Fibroblast of skin of right biceps (primary cell): ENCODE measurements around the gene KRT86.
"Not testable (repeated sequence)": the region's sequence is repeated elsewhere in the genome, so short reads cannot be mapped to it uniquely, and the experiment has no call there.

Source experiments
- DNase-seq: peaks from one replicate; pipeline ENCODE4 v3.0.0-alpha.2; 2013

Gene KRT86

GRCh38 chr12:52295663-52296062, 21.2 kb downstream of the KRT86 start:
- DNase-seq: no peak

- no peak for DNase-seq
Observed at GRCh38 chr12:52296572-52297215, 22.2 kb downstream of the KRT86 start.

GRCh38 chr12:52298677-52299190, 24.3 kb downstream of the KRT86 start:
- DNase-seq: no peak

- DNase-seq: no peak
Observed at GRCh38 chr12:52300796-52301691, 26.6 kb downstream of the KRT86 start.

GRCh38 chr12:52301721-52302120, 27.3 kb downstream of the KRT86 start:
- DNase-seq: not testable (repeated sequence)

- DNase-seq: not testable (repeated sequence)
Observed at GRCh38 chr12:52302242-52302914, 27.9 kb downstream of the KRT86 start.

GRCh38 chr12:52304941-52305411, 30.5 kb downstream of the KRT86 start:
- DNase-seq: peak; percentile 25

DNA sequence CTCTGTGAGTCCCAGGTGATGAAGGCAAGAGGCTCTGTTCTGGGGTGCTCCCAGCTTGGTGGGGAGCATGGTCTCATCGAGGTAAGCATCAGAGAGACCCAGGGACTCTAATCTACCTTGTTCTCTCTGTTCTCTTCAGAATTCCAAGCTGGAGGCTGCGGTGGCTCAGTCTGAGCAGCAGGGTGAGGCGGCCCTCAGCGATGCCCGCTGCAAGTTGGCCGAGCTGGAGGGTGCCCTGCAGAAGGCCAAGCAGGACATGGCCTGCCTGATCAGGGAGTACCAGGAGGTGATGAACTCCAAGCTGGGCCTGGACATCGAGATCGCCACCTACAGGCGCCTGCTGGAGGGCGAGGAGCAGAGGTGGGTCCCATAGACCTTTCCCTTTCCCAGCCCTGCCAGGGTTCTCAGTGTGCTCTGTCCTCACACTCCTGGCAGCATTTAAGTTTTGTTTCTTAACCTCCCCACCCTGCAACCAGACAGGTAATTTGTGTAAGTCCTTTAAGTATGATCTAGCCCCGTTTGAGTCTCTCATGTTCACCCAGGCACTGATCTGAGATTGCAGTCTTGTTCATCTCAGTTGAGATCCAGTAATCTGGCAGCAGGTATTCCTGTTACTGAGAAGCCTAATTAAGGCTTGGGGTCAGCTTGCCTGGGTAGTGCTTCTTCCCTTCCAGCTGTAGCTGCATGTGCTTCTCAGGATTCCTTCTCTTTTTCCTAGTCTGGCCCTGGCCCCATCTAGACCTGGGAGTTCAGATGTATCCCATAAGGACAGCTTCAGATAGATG, 31.7 kb downstream of the KRT86 start:
- DNase-seq: no peak

GRCh38 chr12:52306731-52307130, 32.3 kb downstream of the KRT86 start:
- no peak for DNase-seq

GRCh38 chr12:52307836-52308805, 33.7 kb downstream of the KRT86 start:
- peak; percentile 45 for DNase-seq

- DNase-seq: no peak
Observed at GRCh38 chr12:52308806-52309425, 34.5 kb downstream of the KRT86 start.

DNA sequence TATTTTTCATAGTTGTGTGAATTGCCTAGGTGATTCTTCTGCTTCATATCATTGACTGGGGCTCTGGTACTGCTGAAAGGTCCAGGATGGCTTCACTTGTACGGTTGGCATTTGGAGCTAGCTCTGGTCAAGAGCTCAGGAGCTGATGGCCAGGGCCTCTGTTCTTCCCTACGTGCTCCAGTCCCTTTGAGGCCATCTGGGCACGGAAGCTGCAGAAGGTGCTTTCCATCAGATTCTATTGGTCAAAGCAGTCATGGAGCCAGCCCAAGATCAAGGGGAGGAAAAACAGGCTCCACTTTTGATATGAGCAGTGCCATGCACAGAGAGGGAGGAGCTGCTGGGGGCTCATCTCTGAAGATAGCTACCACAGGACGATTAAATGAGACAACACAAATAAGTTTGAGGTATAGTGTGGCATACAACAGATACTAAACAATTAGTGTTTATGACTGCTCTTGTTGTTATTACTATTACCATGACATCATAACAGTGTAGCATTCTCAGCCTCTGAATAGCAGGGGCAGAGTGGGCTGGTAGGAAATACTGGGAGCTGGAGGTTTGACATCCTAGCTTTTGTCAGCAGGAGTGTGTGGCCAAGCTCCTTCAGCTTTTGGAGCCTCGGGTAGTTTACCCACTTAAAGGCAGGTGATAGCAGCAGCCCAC, 36.3 kb downstream of the KRT86 start:
- DNase-seq: peak; percentile 16

GRCh38 chr12:52311285-52311648, 36.8 kb downstream of the KRT86 start:
- DNase-seq: peak; percentile 16

DNA sequence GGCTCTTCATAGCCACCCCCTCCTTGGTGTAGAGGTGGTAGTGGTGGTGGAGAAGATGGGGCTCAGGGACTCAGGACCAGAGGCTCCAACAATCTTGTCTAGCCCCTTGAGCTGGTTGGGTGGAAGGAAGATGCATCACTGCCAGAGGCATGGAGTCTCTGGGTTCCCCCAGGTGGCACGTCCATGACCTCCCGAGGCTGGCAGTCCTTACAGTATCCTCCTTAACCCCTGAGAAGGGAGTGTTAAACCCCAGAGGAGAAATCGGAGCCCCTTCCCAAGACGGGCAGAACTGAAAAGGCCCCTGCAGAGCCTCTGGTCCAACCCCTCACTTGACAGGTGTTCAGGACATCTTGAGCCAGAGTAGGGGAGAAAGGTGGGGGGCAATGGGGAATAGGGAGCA, 37.6 kb downstream of the KRT86 start:
- no peak for DNase-seq

DNA sequence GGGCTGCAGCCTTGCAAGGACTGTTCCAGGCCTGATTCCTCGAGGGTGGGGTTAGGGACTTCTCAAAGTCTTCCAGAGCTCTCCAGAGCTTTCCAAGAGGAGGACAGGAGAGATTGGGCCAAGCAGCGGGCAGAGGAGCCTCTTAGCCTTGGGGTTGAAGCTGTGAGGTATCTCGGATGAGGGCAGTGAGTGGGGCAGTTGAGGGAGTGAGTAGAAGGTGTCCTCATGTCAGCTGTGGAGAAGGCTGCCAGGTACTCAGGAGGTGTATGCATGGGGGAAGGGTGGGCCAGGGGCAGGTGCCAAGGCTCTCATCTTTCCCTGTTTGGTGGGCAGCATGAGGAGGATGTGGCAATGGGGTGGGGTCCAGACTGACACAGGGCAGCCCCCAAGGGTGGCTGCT, 39.0 kb downstream of the KRT86 start:
- no peak for DNase-seq

GRCh38 chr12:52313926-52314325, 39.5 kb downstream of the KRT86 start:
- DNase-seq: no peak

DNA sequence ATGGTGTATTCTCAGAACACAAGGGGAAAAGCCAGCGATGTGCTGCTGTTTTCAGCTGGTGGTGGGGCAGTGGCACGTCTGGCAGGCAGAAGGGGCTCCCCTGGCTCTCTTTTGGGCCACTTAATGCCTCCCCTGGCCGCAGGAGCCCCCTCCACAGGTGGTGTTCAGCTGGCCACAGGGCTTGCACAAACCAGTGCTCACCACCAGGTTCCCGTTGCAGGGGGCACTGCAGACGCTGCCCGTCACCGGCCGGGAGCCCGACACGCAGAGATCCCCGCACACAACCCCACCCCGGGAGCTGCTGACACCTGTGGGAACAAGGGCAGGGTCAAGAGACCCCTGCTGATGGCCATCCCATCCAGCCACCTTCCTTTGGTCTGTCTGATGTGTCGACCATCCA, 40.1 kb downstream of the KRT86 start:
- DNase-seq: no peak

DNA sequence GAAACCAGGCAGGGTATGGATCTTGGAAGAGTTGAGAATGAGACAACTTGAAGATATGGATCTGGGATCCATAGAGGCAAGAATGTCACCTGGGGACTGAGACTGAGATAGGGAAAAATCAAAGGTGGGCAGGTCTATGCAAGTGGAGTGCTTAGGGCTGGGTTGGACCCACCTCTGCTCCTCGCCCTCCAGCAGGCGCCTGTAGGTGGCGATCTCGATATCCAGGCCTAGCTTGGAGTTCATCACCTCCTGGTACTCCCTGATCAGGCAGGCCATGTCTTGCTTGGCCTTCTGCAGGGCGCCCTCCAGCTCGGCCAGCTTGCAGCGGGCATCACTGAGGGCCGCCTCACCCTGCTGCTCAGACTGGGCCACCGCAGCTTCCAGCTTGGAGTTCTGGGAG, 41.3 kb downstream of the KRT86 start:
- not testable (repeated sequence) for DNase-seq

GRCh38 chr12:52316290-52316689, 41.8 kb downstream of the KRT86 start:
- no peak for DNase-seq

- no peak for DNase-seq
Observed at GRCh38 chr12:52316701-52317100, 42.3 kb downstream of the KRT86 start.
